ENCODE measurements around the gene TSPAN9. TPM values are rescaled to one million over a fixed set of nuclear protein-coding genes. Genes with fewer than 3 reads are reported as not detected.

The TSPAN9 gene
- total and polyA plus RNA-seq, 2 of the 4 experiments (the other 2 are of a cell fraction) = 17.7 to 39.1 TPM

- peaks cover 3% of the 10 kb centered on the region; the same call in 1 of the 2 replicates for H3K9me1 ChIP-seq (ENCODE audit: insufficient read depth, low read length)
- H3K18ac ChIP-seq (ENCODE audit: low read depth, low read length) = no peak overlapping the region
- H3K4me1 ChIP-seq (ENCODE audit: control insufficient read depth, insufficient read depth, low read length) = no peaks in the 10 kb centered on the region
- no peaks in the 10 kb centered on the region for H3K27me3 ChIP-seq (ENCODE audit: control insufficient read depth, insufficient read depth, low read length)
- no peak overlapping the region for H3K9ac ChIP-seq (ENCODE audit: low read depth, low read length)
- H3K14ac ChIP-seq (replicated peaks; ENCODE audit: low read depth, low read length) = no peak overlapping the region
- no peak overlapping the region for H2BK20ac ChIP-seq (ENCODE audit: low read depth, low read length)
- H4K91ac ChIP-seq (ENCODE audit: insufficient read depth, low read depth, low read length) = no peak overlapping the region
- ChIA-PET CTCF (interaction anchor here (0.5 kb wide), 1 partner anchor 1371 kb away, joined by 3 read pairs; no protein-coding TSS in a partner anchor), POLR2A (ENCODE audit: unreplicated experiment) (no interaction called here)
- no peak overlapping the region for H2BK5ac ChIP-seq (ENCODE audit: low read depth, low read length, poor library complexity, severe bottlenecking)
- ATAC-seq (ENCODE audit: low read depth) (no peak), DNase-seq (no peak)
- H3K23ac ChIP-seq (ENCODE audit: low read depth, low read length) = no peak overlapping the region
- H3K79me1 ChIP-seq (ENCODE audit: low read depth in 1 of 2, low read length in 2 of 2) = no peaks in the 10 kb centered on the region
- no peak overlapping the region for H2AK5ac ChIP-seq (ENCODE audit: low read depth, low read length)
- TF ChIP-seq MAZ (IDR thresholded peaks at IDR 0.05; ENCODE audit: borderline replicate concordance, low read depth, low read length) (no peak), RCOR1 (IDR thresholded peaks at IDR 0.05; ENCODE audit: insufficient replicate concordance, low read length) (no peak), CEBPB (IDR thresholded peaks at IDR 0.05; ENCODE audit: low read depth, low read length) (no peak), NFE2L2 (IDR thresholded peaks at IDR 0.05; ENCODE audit: low read depth, low read length) (no peak), POLR2A (IDR thresholded peaks at IDR 0.05; ENCODE audit: low read depth, low read length) (no peak), MXI1 (IDR thresholded peaks at IDR 0.05; ENCODE audit: borderline replicate concordance, low read depth, low read length) (no peak), RAD21 (IDR thresholded peaks at IDR 0.05; ENCODE audit: low read length) (no peak), SMC3 (IDR thresholded peaks at IDR 0.05; ENCODE audit: low read depth, low read length) (no peak), BHLHE40 (IDR thresholded peaks at IDR 0.05; ENCODE audit: low read depth, low read length) (no peak), CHD1 (IDR thresholded peaks at IDR 0.05; ENCODE audit: low read depth, low read length) (no peak)
- TF ChIP-seq, protein P1, sequence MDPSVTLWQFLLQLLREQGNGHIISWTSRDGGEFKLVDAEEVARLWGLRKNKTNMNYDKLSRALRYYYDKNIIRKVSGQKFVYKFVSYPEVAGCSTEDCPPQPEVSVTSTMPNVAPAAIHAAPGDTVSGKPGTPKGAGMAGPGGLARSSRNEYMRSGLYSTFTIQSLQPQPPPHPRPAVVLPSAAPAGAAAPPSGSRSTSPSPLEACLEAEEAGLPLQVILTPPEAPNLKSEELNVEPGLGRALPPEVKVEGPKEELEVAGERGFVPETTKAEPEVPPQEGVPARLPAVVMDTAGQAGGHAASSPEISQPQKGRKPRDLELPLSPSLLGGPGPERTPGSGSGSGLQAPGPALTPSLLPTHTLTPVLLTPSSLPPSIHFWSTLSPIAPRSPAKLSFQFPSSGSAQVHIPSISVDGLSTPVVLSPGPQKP (IDR thresholded peaks at IDR 0.05; ENCODE audit: borderline replicate concordance, low read depth, low read length) = no peak
- TF ChIP-seq, protein P2, sequence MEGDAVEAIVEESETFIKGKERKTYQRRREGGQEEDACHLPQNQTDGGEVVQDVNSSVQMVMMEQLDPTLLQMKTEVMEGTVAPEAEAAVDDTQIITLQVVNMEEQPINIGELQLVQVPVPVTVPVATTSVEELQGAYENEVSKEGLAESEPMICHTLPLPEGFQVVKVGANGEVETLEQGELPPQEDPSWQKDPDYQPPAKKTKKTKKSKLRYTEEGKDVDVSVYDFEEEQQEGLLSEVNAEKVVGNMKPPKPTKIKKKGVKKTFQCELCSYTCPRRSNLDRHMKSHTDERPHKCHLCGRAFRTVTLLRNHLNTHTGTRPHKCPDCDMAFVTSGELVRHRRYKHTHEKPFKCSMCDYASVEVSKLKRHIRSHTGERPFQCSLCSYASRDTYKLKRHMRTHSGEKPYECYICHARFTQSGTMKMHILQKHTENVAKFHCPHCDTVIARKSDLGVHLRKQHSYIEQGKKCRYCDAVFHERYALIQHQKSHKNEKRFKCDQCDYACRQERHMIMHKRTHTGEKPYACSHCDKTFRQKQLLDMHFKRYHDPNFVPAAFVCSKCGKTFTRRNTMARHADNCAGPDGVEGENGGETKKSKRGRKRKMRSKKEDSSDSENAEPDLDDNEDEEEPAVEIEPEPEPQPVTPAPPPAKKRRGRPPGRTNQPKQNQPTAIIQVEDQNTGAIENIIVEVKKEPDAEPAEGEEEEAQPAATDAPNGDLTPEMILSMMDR (conservative IDR thresholded peaks at IDR 0.05; ENCODE audit: low read depth, low read length) = no peak
- no peak overlapping the region for H3K4me2 ChIP-seq (ENCODE audit: low read depth, low read length)
- H3K36me3 ChIP-seq (ENCODE audit: control insufficient read depth, insufficient read depth, low read length) = peaks cover 8% of the 10 kb centered on the region; the same call in 1 of the 2 replicates
- intact Hi-C loops (cut with micrococcal nuclease) (loop anchor here (5.0 kb wide), 1 partner anchor 77 kb away; no protein-coding TSS in a partner anchor), dilution Hi-C loops (cut with HindIII; ENCODE audit: low sequenced_read_pairs, unreplicated experiment) (no loop called here), in situ Hi-C loops (cut with MboI; ENCODE audit: low sequenced_read_pairs) (loop anchor here (5.0 kb wide), 1 partner anchor 202 kb away; the partner anchor contains the start of gene TSPAN9)
- no peak overlapping the region for H3K4ac ChIP-seq (ENCODE audit: low read depth, low read length)
- H3K27ac ChIP-seq (ENCODE audit: insufficient read depth, low read length) = no peak overlapping the region
- H4K8ac ChIP-seq (ENCODE audit: low read depth in 2 of 2, low read length in 2 of 2) = no peak overlapping the region
- H2AFZ ChIP-seq (replicated peaks; ENCODE audit: low read length, poor library complexity) = no peak overlapping the region
- no peak overlapping the region for H2BK15ac ChIP-seq (ENCODE audit: low read depth, low read length)
- no peaks in the 10 kb centered on the region for H3K9me3 ChIP-seq (ENCODE audit: control insufficient read depth, insufficient read depth, low read length)
- no peak overlapping the region for H3K56ac ChIP-seq (ENCODE audit: extremely low read depth, insufficient read depth, low read length)
- peaks cover 15% of the 10 kb centered on the region for H4K20me1 ChIP-seq (ENCODE audit: insufficient read depth, low read length)
- no peak overlapping the region for H3K4me3 ChIP-seq (ENCODE audit: insufficient read depth, low read depth, low read length)
- no peak overlapping the region for H2AK9ac ChIP-seq (replicated peaks; ENCODE audit: low read depth, low read length, poor library complexity)
- 67% methylated on average over 1 of the region's 5 CpGs; no CpG with 5 or more reads in 1 of the 2 experiments for WGBS, 2 experiments (ENCODE audit: extremely low coverage in 2 of 2, insufficient read length in 1 of 2)
- H4K5ac ChIP-seq (ENCODE audit: low read depth, low read length) = no peak overlapping the region
- H2BK120ac ChIP-seq (ENCODE audit: low read depth, low read length) = no peak overlapping the region
- no TSS peak for BruUV-seq (replicated peaks)
Observed at GRCh38 chr12:3278681-3279414, 201.7 kb downstream of the TSPAN9 start.
